ENCODE data around the gene SPG11. TPM values are rescaled to one million over a fixed set of nuclear protein-coding genes. Genes with fewer than 3 reads are reported as not detected.

Gene SPG11
- total RNA-seq, 1 experiment from 2014 or later: 55.0 TPM

GRCh38 chr15:44641651-44642050, 21.8 kb downstream of the SPG11 start:
- Histone ChIP-seq H3K27ac (ENCODE audit: low read length) (no peak overlapping the region), H3K36me3 (ENCODE audit: control insufficient read depth, insufficient read depth, low read length) (no peaks in the 10 kb centered on the region), H3K9me3 (ENCODE audit: control insufficient read depth, insufficient read depth, low read depth, low read length) (no peaks in the 10 kb centered on the region), H3K27me3 (ENCODE audit: control insufficient read depth, insufficient read depth, low read length) (no peaks in the 10 kb centered on the region), H3K4me3 (ENCODE audit: low read depth in 2 of 2, low read length in 2 of 2) (no peak overlapping the region), H3K4me1 (ENCODE audit: control insufficient read depth, insufficient read depth, low read length) (no peaks in the 10 kb centered on the region)
- DNase-seq (ENCODE audit: low read depth, low spot score) (no peak), ATAC-seq (no peak)
- intact Hi-C loops (cut with micrococcal nuclease; ENCODE audit: unreplicated experiment) (no loop called here), in situ Hi-C loops (cut with HindIII; ENCODE audit: low pct_unique_long_range_greater_than_20kb, low sequenced_read_pairs) (no loop called here)
- TF ChIP-seq CTCF (IDR thresholded peaks at IDR 0.05) (no peak), POLR2AphosphoS5 (IDR thresholded peaks at IDR 0.05; ENCODE audit: low read depth, low read length) (no peak), SIN3A (IDR thresholded peaks at IDR 0.05; ENCODE audit: borderline replicate concordance, insufficient read depth, low read depth, low read length) (no peak), TCF7L2 (IDR thresholded peaks at IDR 0.05; ENCODE audit: low read depth, low read length) (no peak), REST (IDR thresholded peaks at IDR 0.05; ENCODE audit: insufficient read depth in 1 of 2, low read depth in 2 of 2, low read length in 1 of 2) (no peak)
- BruUV-seq (replicated peaks): no TSS peak
- POLR2A ChIA-PET: interaction anchor here (0.6 kb wide), 1 partner anchor 711 kb away, joined by 6 read pairs; no protein-coding TSS in a partner anchor
- CTCF ChIA-PET: no interaction called here

- Histone ChIP-seq H3K9me3 (ENCODE audit: control insufficient read depth, insufficient read depth, low read depth, low read length) (no peaks in the 10 kb centered on the region), H3K27me3 (ENCODE audit: control insufficient read depth, insufficient read depth, low read length) (no peaks in the 10 kb centered on the region), H3K27ac (ENCODE audit: low read length) (no peak overlapping the region), H3K4me3 (ENCODE audit: low read depth in 2 of 2, low read length in 2 of 2) (no peak overlapping the region), H3K36me3 (ENCODE audit: control insufficient read depth, insufficient read depth, low read length) (no peaks in the 10 kb centered on the region; the same call in 1 of the 2 replicates), H3K4me1 (ENCODE audit: control insufficient read depth, insufficient read depth, low read length) (no peaks in the 10 kb centered on the region)
- no peak for DNase-seq (ENCODE audit: low read depth, low spot score)
- TF ChIP-seq TCF7L2 (IDR thresholded peaks at IDR 0.05; ENCODE audit: low read depth, low read length) (no peak), POLR2AphosphoS5 (IDR thresholded peaks at IDR 0.05; ENCODE audit: low read depth, low read length) (no peak), REST (IDR thresholded peaks at IDR 0.05; ENCODE audit: insufficient read depth in 1 of 2, low read depth in 2 of 2, low read length in 1 of 2) (no peak), SIN3A (IDR thresholded peaks at IDR 0.05; ENCODE audit: borderline replicate concordance, insufficient read depth, low read depth, low read length) (no peak), CTCF (IDR thresholded peaks at IDR 0.05) (no peak)
- intact Hi-C loops (cut with micrococcal nuclease; ENCODE audit: unreplicated experiment) (no loop called here), in situ Hi-C loops (cut with HindIII; ENCODE audit: low pct_unique_long_range_greater_than_20kb, low sequenced_read_pairs) (no loop called here)
- CTCF ChIA-PET: no interaction called here
- no peak for ATAC-seq
- POLR2A ChIA-PET: no interaction called here
- no TSS peak for BruUV-seq (replicated peaks)
These were observed 26.5 kb downstream of the SPG11 start for GRCh38 chr15:44636976-44637375.

All from Panc1 (cell line).